Naive thymus-derived CD4-positive, alpha-beta T cell (primary cell): ENCODE data around the gene MRPS18A. TPM values are rescaled to one million over a fixed set of nuclear protein-coding genes. Genes with fewer than 3 reads are reported as not detected.

ENCODE experiments used
- ATAC-seq: fragments of 150-1000 bp; cut with Tn5 transposase; 2 replicates; pipeline ENCODE4 v1.10.0; 2021; ENCODE audit warnings: mild to moderate bottlenecking, moderate library complexity
- CTCF ChIA-PET: fragments of 350-600 bp; sonication (Branson Sonifier 250); formaldehyde crosslinking; loops from one replicate; lab custom pipeline; 2021; ENCODE audit warnings: antibody characterized with exemption; lab: Charles Lee
- POLR2A ChIA-PET: fragments of 350-600 bp; sonication (Branson Sonifier 250); formaldehyde crosslinking; loops from one replicate; lab custom pipeline; 2021; ENCODE audit warnings: antibody characterized with exemption, inconsistent platforms; lab: Charles Lee
- DNase-seq, 9 donors: peaks; one replicate each; pipeline versions ENCODE4 v3.0.0 to v3.0.0-alpha.2; 2020 to 2022; ENCODE audit warnings: mixed read lengths in 1 of 9
- H3K27ac ChIP-seq: one replicate; pipeline ENCODE4 v1.7.0; 2013; ENCODE audit warnings: mild to moderate bottlenecking, low read depth, low read length, moderate library complexity
- H3K27me3 ChIP-seq, 2 donors: one replicate each; pipeline ENCODE4 v1.7.0; 2013; ENCODE audit warnings: low read length in 2 of 2, mild to moderate bottlenecking in 2 of 2, moderate library complexity in 2 of 2; ENCODE audit not compliant: control insufficient read depth in 2 of 2, insufficient read depth in 2 of 2
- H3K36me3 ChIP-seq, 3 experiments: 1 replicate in 2 of 3; 2 replicates in 1 of 3; pipeline ENCODE4 v1.7.0; 2013; ENCODE audit warnings: low read length in 3 of 3, mild to moderate bottlenecking in 3 of 3, moderate library complexity in 1 of 3; ENCODE audit not compliant: insufficient read depth in 3 of 3, control insufficient read depth in 2 of 3
- H3K4me1 ChIP-seq, 2 donors: one replicate each; pipeline ENCODE4 v1.7.0; 2013; ENCODE audit warnings: low read length in 2 of 2, mild to moderate bottlenecking in 2 of 2, moderate library complexity in 1 of 2; ENCODE audit not compliant: control insufficient read depth in 2 of 2, insufficient read depth in 2 of 2
- H3K4me3 ChIP-seq: 2 replicates; pipeline ENCODE4 v1.7.0; 2013; ENCODE audit warnings: mild to moderate bottlenecking, low read length
- H3K9me3 ChIP-seq, 3 experiments: 1 replicate in 2 of 3; 2 replicates in 1 of 3; pipeline ENCODE4 v1.7.0; 2013; ENCODE audit warnings: low read length in 3 of 3; ENCODE audit not compliant: control insufficient read depth in 2 of 3
- H3K27ac Mint-ChIP-seq, 9 donors: one replicate each; pipeline ENCODE4 v1.8.0; 2020 to 2022; ENCODE audit warnings: mixed read lengths in 9 of 9, mild to moderate bottlenecking in 8 of 9, moderate library complexity in 5 of 9, inconsistent platforms in 2 of 9
- H3K27me3 Mint-ChIP-seq, 5 donors: one replicate each; pipeline ENCODE4 v1.8.0; 2021 to 2022; ENCODE audit warnings: mixed read lengths in 5 of 5, mild to moderate bottlenecking in 1 of 5
- H3K36me3 Mint-ChIP-seq, 5 donors: one replicate each; pipeline ENCODE4 v1.8.0; 2020 to 2022; ENCODE audit warnings: mixed read lengths in 5 of 5, mild to moderate bottlenecking in 3 of 5, inconsistent platforms in 1 of 5
- H3K4me1 Mint-ChIP-seq, 7 donors: one replicate each; pipeline ENCODE4 v1.8.0; 2020 to 2022; ENCODE audit warnings: mixed read lengths in 7 of 7, mild to moderate bottlenecking in 3 of 7, inconsistent platforms in 1 of 7
- H3K4me3 Mint-ChIP-seq, 10 donors: one replicate each; pipeline ENCODE4 v1.8.0; 2020 to 2022; ENCODE audit warnings: mild to moderate bottlenecking in 10 of 10, mixed read lengths in 10 of 10, moderate library complexity in 6 of 10, inconsistent platforms in 2 of 10
- H3K9me3 Mint-ChIP-seq, 11 donors: one replicate each; pipeline ENCODE4 v1.8.0; 2020 to 2022; ENCODE audit warnings: mixed read lengths in 11 of 11, mild to moderate bottlenecking in 4 of 11, inconsistent platforms in 1 of 11, moderate library complexity in 1 of 11
- intact Hi-C, 2 donors: fragments of 100-400 bp; cut with micrococcal nuclease; formaldehyde crosslinking; loops; one replicate each; pipeline ENCODE4 v1.15.1; 2023
- polyA plus RNA-seq, 2 donors: library from polyadenylated mRNA; unstranded; fragments of 300-500 nt; fragmentation: Illumina TruSeq; gene quantifications; one replicate each; pipeline ENCODE4 v1.2.3, GENCODE V29; 2021
- total RNA-seq, 6 experiments: library from RNA in 5 of 6; stranded (reverse) in 5 of 6; gene quantifications; 1 replicate in 5 of 6; 2 replicates in 1 of 6; pipeline ENCODE4 v1.2.3 and lab custom pipeline; 2021 to 2026

Gene MRPS18A
- total RNA-seq = 10 to 100 TPM; 20.9 to 39.2 (median 28.7) TPM
- 10 to 100 TPM; 59.7 to 68.4 TPM for polyA plus RNA-seq
- total RNA-seq (lab: John Stamatoyannopoulos, UW) = 18.2 reads per million, percentile 48 among the genes with 10 or more reads in this experiment

GRCh38 chr6:43687437-43688347, at the start of gene MRPS18A:
MRPS18A (minus strand) TSS chr6:43687791; CDS start chr6:43687779, 12 bp downstream.
- peak within 1 kb of the TSS; percentile 81 for H3K27ac ChIP-seq
- peak; percentile 53 to 82 (median 72) for DNase-seq
- Mint-ChIP-seq H3K36me3 (peaks cover 0 to 7% (median 0%) of the 10 kb centered on the region in 5 donors), H3K27ac (peak within 1 kb of the TSS; percentile 87 to 96 (median 94)), H3K9me3 (peaks cover 0 to 2% (median 0%) of the 10 kb centered on the region in 11 donors), H3K27me3 (peaks cover 0 to 3% (median 0%) of the 10 kb centered on the region in 5 donors), H3K4me1 (peaks cover 28 to 55% (median 52%) of the 10 kb centered on the region in 7 donors), H3K4me3 (peak within 1 kb of the TSS; percentile 94 to 99 (median 97))
- POLR2A ChIA-PET = interaction anchor here (1.1 kb wide), 1 partner anchor 58 kb away, joined by 3 read pairs; the partner anchor contains the start of gene GTPBP2
- H3K36me3 ChIP-seq = peaks cover 0 to 18% (median 0%) of the 10 kb centered on the region in 3 experiments
- intact Hi-C loops = loop anchor here (1.0 to 5.0 kb wide), 4 partner anchors 17 to 170 kb away; partner anchors contain the start of genes GTPBP2 (in 2 of the 2), POLR1C (in 1 of the 2) and YIPF3 (in 1 of the 2)
- no peaks in the 10 kb centered on the region for H3K27me3 ChIP-seq
- CTCF ChIA-PET = interaction anchor here (0.6 to 2.1 kb wide), 4 partner anchors 19 to 387 kb away, joined by 3 to 10 read pairs (median 3); no protein-coding TSS in a partner anchor
- peak within 1 kb of the TSS; percentile 98 for H3K4me3 ChIP-seq
- H3K4me1 ChIP-seq = peaks cover 10 to 22% of the 10 kb centered on the region in 2 donors
- ATAC-seq = peak; percentile 97
- no peaks in the 10 kb centered on the region for H3K9me3 ChIP-seq

- no peak overlapping the region for H3K27ac ChIP-seq
- POLR2A ChIA-PET = no interaction called here
- no peak overlapping the region for H3K27ac Mint-ChIP-seq
- CTCF ChIA-PET = no interaction called here
- no peak overlapping the region for H3K4me3 Mint-ChIP-seq
- no peak overlapping the region for H3K4me3 ChIP-seq
- peaks cover 6 to 10% of the 10 kb centered on the region in 2 donors for H3K4me1 ChIP-seq
- no peaks in the 10 kb centered on the region for H3K36me3 ChIP-seq
- no peak for DNase-seq
- ATAC-seq = no peak
- peaks cover 0 to 21% (median 10%) of the 10 kb centered on the region in 7 donors for H3K4me1 Mint-ChIP-seq
- no peaks in the 10 kb centered on the region for H3K27me3 ChIP-seq
- peaks cover 0 to 2% (median 0%) of the 10 kb centered on the region in 5 donors for H3K27me3 Mint-ChIP-seq
- intact Hi-C loops = no loop called here
- H3K36me3 Mint-ChIP-seq = peaks cover 0 to 4% (median 0%) of the 10 kb centered on the region in 5 donors
- no peaks in the 10 kb centered on the region for H3K9me3 ChIP-seq
- peaks cover 0 to 9% (median 3%) of the 10 kb centered on the region in 11 donors for H3K9me3 Mint-ChIP-seq
Observed at GRCh38 chr6:43736844-43737243, 49.3 kb upstream of the MRPS18A start.

GRCh38 chr6:43736211-43736786, 48.7 kb upstream of the MRPS18A start:
- intact Hi-C loops = no loop called here
- Mint-ChIP-seq H3K36me3 (peaks cover 0 to 4% (median 2%) of the 10 kb centered on the region in 5 donors), H3K4me1 (peaks cover 0 to 21% (median 10%) of the 10 kb centered on the region in 7 donors), H3K9me3 (peaks cover 0 to 15% (median 4%) of the 10 kb centered on the region in 11 donors), H3K27me3 (peaks cover 0 to 2% (median 0%) of the 10 kb centered on the region in 5 donors), H3K4me3 (no peak overlapping the region), H3K27ac (peak overlapping the region in 1 of 9 donors; percentile 47)
- no peaks in the 10 kb centered on the region for H3K27me3 ChIP-seq
- H3K36me3 ChIP-seq = no peaks in the 10 kb centered on the region
- no peak overlapping the region for H3K4me3 ChIP-seq
- H3K4me1 ChIP-seq = peaks cover 6 to 10% of the 10 kb centered on the region in 2 donors
- no peak overlapping the region for H3K27ac ChIP-seq
- POLR2A ChIA-PET = no interaction called here
- ATAC-seq (no peak), DNase-seq (no peak)
- no peaks in the 10 kb centered on the region for H3K9me3 ChIP-seq
- CTCF ChIA-PET = no interaction called here

GRCh38 chr6:43735642-43736199, 48.1 kb upstream of the MRPS18A start:
- peaks cover 0 to 8% (median 4%) of the 10 kb centered on the region in 5 donors for H3K36me3 Mint-ChIP-seq
- no peaks in the 10 kb centered on the region for H3K27me3 ChIP-seq
- peaks cover 0 to 20% (median 10%) of the 10 kb centered on the region in 11 donors for H3K9me3 Mint-ChIP-seq
- peaks cover 0 to under 1% (median 0%) of the 10 kb centered on the region in 3 experiments for H3K9me3 ChIP-seq
- ATAC-seq (no peak), DNase-seq (peak in 1 of 9 donors; percentile 13)
- H3K4me3 ChIP-seq = no peak overlapping the region
- no peak overlapping the region for H3K4me3 Mint-ChIP-seq
- H3K27ac ChIP-seq = no peak overlapping the region
- H3K36me3 ChIP-seq = no peaks in the 10 kb centered on the region
- peaks cover 6 to 10% of the 10 kb centered on the region in 2 donors for H3K4me1 ChIP-seq
- peaks cover 0 to 2% (median 0%) of the 10 kb centered on the region in 5 donors for H3K27me3 Mint-ChIP-seq
- H3K4me1 Mint-ChIP-seq = peaks cover 0 to 21% (median 10%) of the 10 kb centered on the region in 7 donors
- no peak overlapping the region for H3K27ac Mint-ChIP-seq
- intact Hi-C loops = no loop called here
- ChIA-PET CTCF (no interaction called here), POLR2A (no interaction called here)

GRCh38 chr6:43734294-43734665, 46.7 kb upstream of the MRPS18A start:
- peaks cover 0 to 2% (median 0%) of the 10 kb centered on the region in 5 donors for H3K27me3 Mint-ChIP-seq
- no peaks in the 10 kb centered on the region for H3K36me3 ChIP-seq
- DNase-seq (no peak), ATAC-seq (no peak)
- peaks cover 0 to 4% (median 0%) of the 10 kb centered on the region in 3 experiments for H3K9me3 ChIP-seq
- no peaks in the 10 kb centered on the region for H3K27me3 ChIP-seq
- peaks cover 0 to 21% (median 10%) of the 10 kb centered on the region in 7 donors for H3K4me1 Mint-ChIP-seq
- ChIA-PET POLR2A (no interaction called here), CTCF (interaction anchor here (1.0 kb wide), 1 partner anchor 35 kb away, joined by 4 read pairs; no protein-coding TSS in a partner anchor)
- H3K4me3 Mint-ChIP-seq = no peak overlapping the region
- intact Hi-C loops = no loop called here
- peaks cover 0 to 32% (median 18%) of the 10 kb centered on the region in 11 donors for H3K9me3 Mint-ChIP-seq
- H3K27ac ChIP-seq = no peak overlapping the region
- H3K36me3 Mint-ChIP-seq = peaks cover 0 to 12% (median 6%) of the 10 kb centered on the region in 5 donors
- no peak overlapping the region for H3K4me3 ChIP-seq
- peaks cover 6 to 10% of the 10 kb centered on the region in 2 donors for H3K4me1 ChIP-seq
- H3K27ac Mint-ChIP-seq = no peak overlapping the region
